ENCODE results near the gene NPHP3.

Gene NPHP3

GRCh38 chr3:132682201-132682600 is 40.0 kb downstream of the NPHP3 start:
- no peak for DNase-seq

GRCh38 chr3:132681421-132681820 is 40.8 kb downstream of the NPHP3 start:
- DNase-seq, result no peak

- DNase-seq, result no peak
Measured at GRCh38 chr3:132679911-132680310, 42.3 kb downstream of the NPHP3 start.

GRCh38 chr3:132675408-132675807 is 46.8 kb downstream of the NPHP3 start:
- DNase-seq, result no peak

GRCh38 chr3:132669256-132669777 is 52.9 kb downstream of the NPHP3 start:
- no peak for DNase-seq

- no peak for DNase-seq
Measured at GRCh38 chr3:132665230-132665745, 56.9 kb downstream of the NPHP3 start.

GRCh38 chr3:132662212-132662611 is 60.0 kb downstream of the NPHP3 start:
- no peak for DNase-seq

GRCh38 chr3:132661101-132661500 is 61.1 kb downstream of the NPHP3 start:
- DNase-seq, result no peak

- no peak for DNase-seq
Measured at GRCh38 chr3:132660811-132661070, 61.5 kb downstream of the NPHP3 start.

GRCh38 chr3:132660052-132660810 is 62.0 kb downstream of the NPHP3 start, which contains the start of gene UBA5:
UBA5 (plus strand) TSS chr3:132660329; CDS start chr3:132660538, 209 bp downstream.
- peak; percentile 50 for DNase-seq

- peak; percentile 36 for DNase-seq
Measured at GRCh38 chr3:132659365-132660051, 62.7 kb downstream of the NPHP3 start, which contains the start of gene ACAD11. ACAD11 (minus strand) TSS chr3:132659809; CDS start chr3:132659751, 58 bp downstream.

GRCh38 chr3:132659000-132659364 is 63.2 kb downstream of the NPHP3 start:
- DNase-seq, result no peak

GRCh38 chr3:132657869-132658747 is 64.1 kb downstream of the NPHP3 start:
- DNase-seq, result no peak

GRCh38 chr3:132655471-132655870 is 66.7 kb downstream of the NPHP3 start:
- no peak for DNase-seq

GRCh38 chr3:132654721-132655120 is 67.5 kb downstream of the NPHP3 start:
- no peak for DNase-seq

- DNase-seq, result no peak
Measured at GRCh38 chr3:132654190-132654589, 68.0 kb downstream of the NPHP3 start.

- DNase-seq, result no peak
Measured at GRCh38 chr3:132652640-132653270, 69.5 kb downstream of the NPHP3 start.

GRCh38 chr3:132650153-132650552 is 72.1 kb downstream of the NPHP3 start:
- DNase-seq, result no peak

GRCh38 chr3:132645058-132645457 is 77.2 kb downstream of the NPHP3 start:
- no peak for DNase-seq

GRCh38 chr3:132643366-132643765 is 78.8 kb downstream of the NPHP3 start:
- no peak for DNase-seq

- no peak for DNase-seq
Measured at GRCh38 chr3:132642539-132642847, 79.7 kb downstream of the NPHP3 start.

- no peak for DNase-seq
Measured at GRCh38 chr3:132641837-132642538, 80.2 kb downstream of the NPHP3 start.

Measured in NCI-H2107 (cell line).